ENCODE results near the gene TADA2B. TPM values are rescaled to one million over a fixed set of nuclear protein-coding genes. Genes with fewer than 3 reads are reported as not detected.

TADA2B gene
- total and polyA plus RNA-seq, 4 experiments from 2014 or later: 2.8 to 49.0 (median 25.5) TPM

DNA sequence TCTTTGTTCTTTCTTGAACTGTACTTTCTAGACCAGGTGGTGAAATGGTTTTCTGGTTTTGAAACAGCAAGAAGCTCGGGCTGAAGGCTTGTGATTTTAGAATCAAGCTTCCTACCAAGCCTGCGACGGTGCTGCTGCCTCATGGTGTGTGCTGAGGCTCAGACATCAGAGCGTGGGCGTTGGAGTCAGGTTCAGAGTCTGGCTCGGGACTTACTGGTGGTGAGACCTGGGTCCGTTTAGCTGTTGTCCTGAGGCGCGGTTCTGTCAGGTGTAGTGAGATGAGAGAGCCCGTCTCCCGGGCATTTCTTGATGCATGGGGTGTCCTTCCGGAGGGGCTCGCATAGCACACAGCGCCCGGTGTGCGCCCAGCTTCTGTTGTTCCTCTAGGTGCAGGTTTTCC lies 19.7 kb upstream of the TADA2B start:
- ChIA-PET CTCF (ENCODE audit: partially characterized antibody) (no interaction called here), POLR2A (ENCODE audit: partially characterized antibody) (no interaction called here)
- Mint-ChIP-seq H3K27me3 (no peaks in the 10 kb centered on the region), H3K27ac (peak overlapping the region in 3 of 7 donors; percentile 4 to 71 (median 40)), H3K36me3 (peaks cover 35 to 65% of the 10 kb centered on the region in 2 donors), H3K4me3 (no peak overlapping the region), H3K4me1 (peaks cover 0 to 4% (median under 1%) of the 10 kb centered on the region in 4 donors), H3K9me3 (no peaks in the 10 kb centered on the region)
- no peak overlapping the region for H3K27ac ChIP-seq (ENCODE audit: low read depth, low read length)
- no peaks in the 10 kb centered on the region for H3K4me1 ChIP-seq (ENCODE audit: insufficient read depth, low read length)
- H3K36me3 ChIP-seq (ENCODE audit: insufficient read depth, low read length): peaks cover 50% of the 10 kb centered on the region
- no peak overlapping the region for H3K4me3 ChIP-seq (ENCODE audit: low read length in 2 of 2)
- H3K9me3 ChIP-seq (ENCODE audit: control insufficient read depth in 1 of 2, low read length in 2 of 2): no peaks in the 10 kb centered on the region
- no peak for DNase-seq
- H3K27me3 ChIP-seq (ENCODE audit: insufficient read depth, low read length): no peaks in the 10 kb centered on the region
- intact Hi-C loops (cut with micrococcal nuclease): no loop called here

- H3K9me3 ChIP-seq (ENCODE audit: control insufficient read depth in 1 of 2, low read length in 2 of 2): no peaks in the 10 kb centered on the region
- Mint-ChIP-seq H3K9me3 (no peaks in the 10 kb centered on the region), H3K27me3 (no peaks in the 10 kb centered on the region), H3K4me3 (no peak overlapping the region), H3K27ac (no peak overlapping the region), H3K4me1 (peaks cover 0 to 4% (median under 1%) of the 10 kb centered on the region in 4 donors), H3K36me3 (peaks cover 32 to 65% of the 10 kb centered on the region in 2 donors)
- ChIA-PET POLR2A (ENCODE audit: partially characterized antibody) (no interaction called here), CTCF (ENCODE audit: partially characterized antibody) (no interaction called here)
- H3K27me3 ChIP-seq (ENCODE audit: insufficient read depth, low read length): no peaks in the 10 kb centered on the region
- intact Hi-C loops (cut with micrococcal nuclease): no loop called here
- no peak overlapping the region for H3K4me3 ChIP-seq (ENCODE audit: low read length in 2 of 2)
- no peak overlapping the region for H3K27ac ChIP-seq (ENCODE audit: low read depth, low read length)
- no peaks in the 10 kb centered on the region for H3K4me1 ChIP-seq (ENCODE audit: insufficient read depth, low read length)
- H3K36me3 ChIP-seq (ENCODE audit: insufficient read depth, low read length): peaks cover 48% of the 10 kb centered on the region
- no peak for DNase-seq
These were observed 19.3 kb upstream of the TADA2B start for GRCh38 chr4:7023901-7024300.

- ChIA-PET POLR2A (ENCODE audit: partially characterized antibody) (no interaction called here), CTCF (ENCODE audit: partially characterized antibody) (no interaction called here)
- Histone ChIP-seq H3K4me3 (ENCODE audit: low read length in 2 of 2) (no peak overlapping the region), H3K4me1 (ENCODE audit: insufficient read depth, low read length) (no peaks in the 10 kb centered on the region), H3K27me3 (ENCODE audit: insufficient read depth, low read length) (no peaks in the 10 kb centered on the region), H3K9me3 (ENCODE audit: control insufficient read depth in 1 of 2, low read length in 2 of 2) (no peaks in the 10 kb centered on the region), H3K36me3 (ENCODE audit: insufficient read depth, low read length) (peaks cover 48% of the 10 kb centered on the region), H3K27ac (ENCODE audit: low read depth, low read length) (no peak overlapping the region)
- Mint-ChIP-seq H3K27me3 (no peaks in the 10 kb centered on the region), H3K4me1 (peaks cover 0 to 4% (median under 1%) of the 10 kb centered on the region in 4 donors), H3K36me3 (peaks cover 32 to 68% of the 10 kb centered on the region in 2 donors), H3K27ac (peak overlapping the region in 2 of 7 donors; percentile 47), H3K4me3 (no peak overlapping the region), H3K9me3 (no peaks in the 10 kb centered on the region)
- intact Hi-C loops (cut with micrococcal nuclease): no loop called here
- no peak for DNase-seq
These were observed 18.8 kb upstream of the TADA2B start for GRCh38 chr4:7024336-7024890.

DNA sequence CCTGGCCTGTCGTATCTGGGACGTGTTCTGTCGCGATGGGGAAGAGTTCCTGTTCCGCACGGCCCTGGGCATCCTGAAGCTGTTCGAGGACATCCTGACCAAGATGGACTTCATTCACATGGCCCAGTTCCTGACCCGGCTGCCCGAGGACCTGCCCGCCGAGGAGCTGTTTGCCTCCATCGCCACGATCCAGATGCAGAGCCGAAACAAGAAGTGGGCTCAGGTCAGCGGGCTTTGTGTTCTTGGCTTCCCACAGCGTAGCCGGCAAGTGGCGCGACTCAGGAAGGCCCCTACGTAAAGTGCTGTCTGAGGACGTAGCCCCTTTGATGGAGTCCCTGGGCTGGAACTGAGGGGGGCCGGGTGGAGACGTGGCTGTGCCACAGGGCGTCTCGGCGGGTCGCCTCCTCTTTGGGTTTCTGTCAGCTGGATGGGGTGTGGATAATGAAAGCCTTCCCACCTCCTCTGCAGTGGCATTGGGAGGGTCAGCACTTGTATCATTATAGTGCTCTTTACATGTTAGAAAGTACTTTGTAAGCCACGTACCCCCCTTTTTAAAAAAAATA lies 18.1 kb upstream of the TADA2B start:
- CTCF ChIA-PET (ENCODE audit: partially characterized antibody): no interaction called here
- H3K27me3 ChIP-seq (ENCODE audit: insufficient read depth, low read length): no peaks in the 10 kb centered on the region
- H3K9me3 ChIP-seq (ENCODE audit: control insufficient read depth in 1 of 2, low read length in 2 of 2): no peaks in the 10 kb centered on the region
- intact Hi-C loops (cut with micrococcal nuclease): no loop called here
- H3K4me1 Mint-ChIP-seq: peaks cover 0 to 4% (median under 1%) of the 10 kb centered on the region in 4 donors
- H3K27ac ChIP-seq (ENCODE audit: low read depth, low read length): no peak overlapping the region
- H3K27me3 Mint-ChIP-seq: no peaks in the 10 kb centered on the region
- H3K4me3 Mint-ChIP-seq: no peak overlapping the region
- no peaks in the 10 kb centered on the region for H3K9me3 Mint-ChIP-seq
- peaks cover 32 to 74% of the 10 kb centered on the region in 2 donors for H3K36me3 Mint-ChIP-seq
- no peak for DNase-seq
- H3K4me3 ChIP-seq (ENCODE audit: low read length in 2 of 2): no peak overlapping the region
- H3K36me3 ChIP-seq (ENCODE audit: insufficient read depth, low read length): peaks cover 48% of the 10 kb centered on the region
- POLR2A ChIA-PET (ENCODE audit: partially characterized antibody): no interaction called here
- H3K27ac Mint-ChIP-seq: no peak overlapping the region
- H3K4me1 ChIP-seq (ENCODE audit: insufficient read depth, low read length): no peaks in the 10 kb centered on the region

DNA sequence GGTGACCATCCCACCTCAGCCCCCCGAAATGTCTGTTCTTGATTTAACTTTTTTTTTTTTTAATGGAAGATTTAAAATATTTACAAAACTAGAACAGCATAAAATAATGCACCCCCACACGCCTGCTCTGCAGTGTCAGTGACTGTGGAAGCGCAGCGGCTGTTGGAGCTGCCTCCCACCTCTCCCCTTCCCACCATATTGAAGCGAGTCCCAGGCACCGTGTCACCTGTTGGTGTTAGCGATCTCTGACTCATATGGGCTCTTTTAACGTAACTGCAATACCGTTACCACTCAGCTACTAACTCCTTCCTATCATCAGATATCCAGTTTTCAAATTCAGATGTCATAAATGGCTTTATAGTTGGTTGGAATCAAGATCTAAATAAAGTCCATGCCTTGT lies 17.1 kb upstream of the TADA2B start:
- Mint-ChIP-seq H3K4me3 (no peak overlapping the region), H3K27ac (peak overlapping the region in 2 of 7 donors; percentile 23 to 57), H3K36me3 (peaks cover 42 to 74% of the 10 kb centered on the region in 2 donors), H3K4me1 (peaks cover 0 to 1% (median under 1%) of the 10 kb centered on the region in 4 donors), H3K9me3 (no peaks in the 10 kb centered on the region), H3K27me3 (no peaks in the 10 kb centered on the region)
- Histone ChIP-seq H3K9me3 (ENCODE audit: control insufficient read depth in 1 of 2, low read length in 2 of 2) (no peaks in the 10 kb centered on the region), H3K27ac (ENCODE audit: low read depth, low read length) (no peak overlapping the region), H3K4me1 (ENCODE audit: insufficient read depth, low read length) (no peaks in the 10 kb centered on the region), H3K27me3 (ENCODE audit: insufficient read depth, low read length) (no peaks in the 10 kb centered on the region), H3K36me3 (ENCODE audit: insufficient read depth, low read length) (peaks cover 52% of the 10 kb centered on the region), H3K4me3 (ENCODE audit: low read length in 2 of 2) (no peak overlapping the region)
- no peak for DNase-seq
- intact Hi-C loops (cut with micrococcal nuclease): no loop called here
- ChIA-PET POLR2A (ENCODE audit: partially characterized antibody) (no interaction called here), CTCF (ENCODE audit: partially characterized antibody) (interaction anchor here (0.9 kb wide), 1 partner anchor 69 kb away, joined by 4 read pairs; no protein-coding TSS in a partner anchor)

DNA sequence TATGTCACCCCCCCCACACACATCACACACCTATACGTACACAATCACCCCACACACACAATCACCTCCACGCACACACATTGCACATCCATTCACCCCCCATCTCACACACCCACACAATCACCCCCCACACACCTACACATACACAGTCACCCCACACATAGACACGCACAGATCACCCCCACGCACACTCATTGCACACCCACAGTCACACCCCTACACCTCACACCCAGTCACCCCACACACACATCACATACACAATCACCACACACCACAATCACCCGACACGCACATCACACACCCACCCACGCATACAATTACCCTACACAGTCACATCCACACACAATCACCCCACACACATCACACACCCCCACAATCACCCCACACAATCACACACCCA lies 15.9 kb upstream of the TADA2B start:
- H3K27ac Mint-ChIP-seq: peak overlapping the region in 1 of 7 donors; percentile 87

GRCh38 chr4:7027913-7028312 lies 15.3 kb upstream of the TADA2B start:
- no peak for DNase-seq
- peak overlapping the region in 1 of 7 donors; percentile 14 for H3K27ac Mint-ChIP-seq
- H3K36me3 Mint-ChIP-seq: peaks cover 47 to 79% of the 10 kb centered on the region in 2 donors
- no peaks in the 10 kb centered on the region for H3K4me1 Mint-ChIP-seq
- no peaks in the 10 kb centered on the region for H3K27me3 ChIP-seq (ENCODE audit: insufficient read depth, low read length)
- no peak overlapping the region for H3K4me3 Mint-ChIP-seq
- no peak overlapping the region for H3K4me3 ChIP-seq (ENCODE audit: low read length in 2 of 2)
- no peaks in the 10 kb centered on the region for H3K4me1 ChIP-seq (ENCODE audit: insufficient read depth, low read length)
- H3K9me3 ChIP-seq (ENCODE audit: control insufficient read depth in 1 of 2, low read length in 2 of 2): no peaks in the 10 kb centered on the region
- peaks cover 68% of the 10 kb centered on the region for H3K36me3 ChIP-seq (ENCODE audit: insufficient read depth, low read length)
- H3K27ac ChIP-seq (ENCODE audit: low read depth, low read length): no peak overlapping the region
- no peaks in the 10 kb centered on the region for H3K27me3 Mint-ChIP-seq
- ChIA-PET POLR2A (ENCODE audit: partially characterized antibody) (no interaction called here), CTCF (ENCODE audit: partially characterized antibody) (no interaction called here)
- intact Hi-C loops (cut with micrococcal nuclease): no loop called here
- H3K9me3 Mint-ChIP-seq: no peaks in the 10 kb centered on the region

More for the DNA sequence above, 15.9 kb upstream of the TADA2B start:
- CTCF ChIA-PET (ENCODE audit: partially characterized antibody): no interaction called here
- Mint-ChIP-seq H3K9me3 (no peaks in the 10 kb centered on the region), H3K4me1 (peaks cover 0 to 1% (median 0%) of the 10 kb centered on the region in 4 donors), H3K36me3 (peaks cover 46 to 77% of the 10 kb centered on the region in 2 donors), H3K4me3 (no peak overlapping the region), H3K27me3 (no peaks in the 10 kb centered on the region)
- POLR2A ChIA-PET (ENCODE audit: partially characterized antibody): no interaction called here
- Histone ChIP-seq H3K9me3 (ENCODE audit: control insufficient read depth in 1 of 2, low read length in 2 of 2) (no peaks in the 10 kb centered on the region), H3K27me3 (ENCODE audit: insufficient read depth, low read length) (no peaks in the 10 kb centered on the region), H3K36me3 (ENCODE audit: insufficient read depth, low read length) (peaks cover 64% of the 10 kb centered on the region), H3K4me3 (ENCODE audit: low read length in 2 of 2) (no peak overlapping the region), H3K4me1 (ENCODE audit: insufficient read depth, low read length) (no peaks in the 10 kb centered on the region), H3K27ac (ENCODE audit: low read depth, low read length) (no peak overlapping the region)
- intact Hi-C loops (cut with micrococcal nuclease): no loop called here
- no peak for DNase-seq

Data from CD4-positive, alpha-beta memory T cell (primary cell).